ENCODE results near the gene TTC24.
"Not testable (repeated sequence)": the region's sequence is repeated elsewhere in the genome, so short reads cannot be mapped to it uniquely, and the experiment has no call there.

Gene TTC24

DNA sequence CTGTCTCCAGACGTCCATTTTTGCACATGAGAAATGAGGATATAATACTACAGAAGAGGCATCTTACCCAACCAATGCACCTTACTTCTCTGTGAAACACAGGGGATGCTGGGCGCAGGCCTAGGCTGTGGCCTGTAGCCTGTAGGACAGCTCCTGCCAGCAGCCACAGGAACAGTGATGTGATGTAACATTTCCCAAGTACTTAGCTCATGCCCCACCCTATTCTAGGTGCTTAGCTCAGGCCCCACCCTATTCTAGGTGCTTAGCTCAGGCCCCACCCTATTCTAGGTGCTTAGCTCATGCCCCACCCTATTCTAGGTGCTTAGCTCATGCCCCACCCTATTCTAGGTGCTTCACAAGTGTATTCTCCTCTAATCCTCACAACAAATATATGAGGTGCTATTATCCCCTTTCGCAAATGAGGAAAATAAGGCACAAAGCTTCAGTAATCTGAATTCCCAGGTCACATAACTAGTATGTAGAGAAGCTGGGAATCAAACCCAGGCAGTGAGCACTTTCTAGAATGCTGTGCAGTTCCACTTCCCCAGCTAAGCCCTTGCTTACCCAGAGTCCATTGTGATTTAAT lies 7.5 kb downstream of the TTC24 start:
- no peaks in the 10 kb centered on the region for H3F3A ChIP-seq (ENCODE audit: insufficient read depth)
- no peak for TF ChIP-seq EZH2phosphoT487 (conservative IDR thresholded peaks at IDR 0.05; ENCODE audit: low read length)
- TF ChIP-seq, protein P1, sequence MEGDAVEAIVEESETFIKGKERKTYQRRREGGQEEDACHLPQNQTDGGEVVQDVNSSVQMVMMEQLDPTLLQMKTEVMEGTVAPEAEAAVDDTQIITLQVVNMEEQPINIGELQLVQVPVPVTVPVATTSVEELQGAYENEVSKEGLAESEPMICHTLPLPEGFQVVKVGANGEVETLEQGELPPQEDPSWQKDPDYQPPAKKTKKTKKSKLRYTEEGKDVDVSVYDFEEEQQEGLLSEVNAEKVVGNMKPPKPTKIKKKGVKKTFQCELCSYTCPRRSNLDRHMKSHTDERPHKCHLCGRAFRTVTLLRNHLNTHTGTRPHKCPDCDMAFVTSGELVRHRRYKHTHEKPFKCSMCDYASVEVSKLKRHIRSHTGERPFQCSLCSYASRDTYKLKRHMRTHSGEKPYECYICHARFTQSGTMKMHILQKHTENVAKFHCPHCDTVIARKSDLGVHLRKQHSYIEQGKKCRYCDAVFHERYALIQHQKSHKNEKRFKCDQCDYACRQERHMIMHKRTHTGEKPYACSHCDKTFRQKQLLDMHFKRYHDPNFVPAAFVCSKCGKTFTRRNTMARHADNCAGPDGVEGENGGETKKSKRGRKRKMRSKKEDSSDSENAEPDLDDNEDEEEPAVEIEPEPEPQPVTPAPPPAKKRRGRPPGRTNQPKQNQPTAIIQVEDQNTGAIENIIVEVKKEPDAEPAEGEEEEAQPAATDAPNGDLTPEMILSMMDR (IDR thresholded peaks at IDR 0.05; ENCODE audit: insufficient read depth, low read length, poor library complexity, severe bottlenecking): no peak
- H3K9ac ChIP-seq (ENCODE audit: low read length): no peak overlapping the region
- H2AFZ ChIP-seq (ENCODE audit: low read depth, low read length, severe bottlenecking): no peak overlapping the region
- no peak overlapping the region for H3K4me3 ChIP-seq (ENCODE audit: insufficient read depth, low read length, poor library complexity, severe bottlenecking)
- H3K79me2 ChIP-seq (ENCODE audit: insufficient read depth, low read length): peaks cover under 1% of the 10 kb centered on the region; the same call in 1 of the 2 replicates
- H3K27ac ChIP-seq (ENCODE audit: low read depth, low read length): no peak overlapping the region
- H3K9me2 ChIP-seq (replicated peaks; ENCODE audit: insufficient read depth, low read length): no peaks in the 10 kb centered on the region
- H3K36me3 ChIP-seq (ENCODE audit: low read length): no peaks in the 10 kb centered on the region
- H3K4me2 ChIP-seq (ENCODE audit: low read depth, low read length, poor library complexity, severe bottlenecking): no peak overlapping the region
- H3K9me3 ChIP-seq (ENCODE audit: insufficient read depth, low read length): no peaks in the 10 kb centered on the region
- no peaks in the 10 kb centered on the region for H3K27me3 ChIP-seq (ENCODE audit: low read length)
- no peaks in the 10 kb centered on the region for H4K20me1 ChIP-seq (ENCODE audit: low read depth, low read length)

DNA sequence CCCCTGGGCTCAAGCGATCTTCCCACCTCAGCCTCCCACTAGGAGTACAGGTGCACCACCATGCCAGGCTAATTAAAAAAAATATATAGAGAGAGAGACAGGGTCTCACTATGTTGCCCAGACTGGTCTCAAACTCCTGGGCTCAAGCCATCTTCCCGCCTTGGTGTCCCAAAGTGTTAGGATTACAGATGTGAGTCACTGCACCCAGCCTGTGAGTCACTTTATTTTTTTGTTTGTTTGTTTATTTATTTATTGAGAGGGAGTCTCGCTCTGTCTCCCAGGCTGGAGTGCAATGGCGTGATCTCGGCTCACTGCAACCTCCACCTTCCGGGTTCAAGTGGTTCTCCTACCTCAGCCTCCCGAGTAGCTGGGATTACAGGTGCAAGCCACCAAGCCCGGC lies 8.4 kb downstream of the TTC24 start:
- H2AFZ ChIP-seq (ENCODE audit: low read depth, low read length, severe bottlenecking); H3K27me3 ChIP-seq (ENCODE audit: low read length); H3K4me3 ChIP-seq (ENCODE audit: insufficient read depth, low read length, poor library complexity, severe bottlenecking); H3F3A ChIP-seq (ENCODE audit: insufficient read depth); H3K79me2 ChIP-seq (ENCODE audit: insufficient read depth, low read length); H3K4me2 ChIP-seq (ENCODE audit: low read depth, low read length, poor library complexity, severe bottlenecking); H3K9me3 ChIP-seq (ENCODE audit: insufficient read depth, low read length); H3K9ac ChIP-seq (ENCODE audit: low read length); H3K27ac ChIP-seq (ENCODE audit: low read depth, low read length); H3K36me3 ChIP-seq (ENCODE audit: low read length); H3K9me2 ChIP-seq (replicated peaks; ENCODE audit: insufficient read depth, low read length); H4K20me1 ChIP-seq (ENCODE audit: low read depth, low read length): not testable (repeated sequence)

DNA sequence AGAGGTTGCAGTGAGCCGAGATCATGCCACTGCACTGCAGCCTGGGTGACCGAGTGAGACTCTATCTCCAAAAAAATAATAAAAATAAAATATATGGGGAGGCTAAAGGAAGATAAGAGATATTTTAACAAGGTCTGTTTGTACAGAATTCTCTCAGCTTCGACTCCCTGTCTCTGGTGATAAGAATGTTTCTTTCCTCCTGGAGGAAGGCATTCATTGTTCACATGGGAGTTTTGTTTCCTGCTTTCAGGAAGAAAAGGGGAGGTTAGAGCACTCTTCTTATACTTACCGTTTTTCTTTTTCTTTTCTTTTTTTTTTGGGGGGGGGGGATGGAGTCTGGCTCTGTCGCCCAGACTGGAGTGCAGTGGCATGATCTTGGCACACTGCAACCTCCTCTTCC lies 10.0 kb downstream of the TTC24 start:
- H3F3A ChIP-seq (ENCODE audit: insufficient read depth): peaks cover 22% of the 10 kb centered on the region

DNA sequence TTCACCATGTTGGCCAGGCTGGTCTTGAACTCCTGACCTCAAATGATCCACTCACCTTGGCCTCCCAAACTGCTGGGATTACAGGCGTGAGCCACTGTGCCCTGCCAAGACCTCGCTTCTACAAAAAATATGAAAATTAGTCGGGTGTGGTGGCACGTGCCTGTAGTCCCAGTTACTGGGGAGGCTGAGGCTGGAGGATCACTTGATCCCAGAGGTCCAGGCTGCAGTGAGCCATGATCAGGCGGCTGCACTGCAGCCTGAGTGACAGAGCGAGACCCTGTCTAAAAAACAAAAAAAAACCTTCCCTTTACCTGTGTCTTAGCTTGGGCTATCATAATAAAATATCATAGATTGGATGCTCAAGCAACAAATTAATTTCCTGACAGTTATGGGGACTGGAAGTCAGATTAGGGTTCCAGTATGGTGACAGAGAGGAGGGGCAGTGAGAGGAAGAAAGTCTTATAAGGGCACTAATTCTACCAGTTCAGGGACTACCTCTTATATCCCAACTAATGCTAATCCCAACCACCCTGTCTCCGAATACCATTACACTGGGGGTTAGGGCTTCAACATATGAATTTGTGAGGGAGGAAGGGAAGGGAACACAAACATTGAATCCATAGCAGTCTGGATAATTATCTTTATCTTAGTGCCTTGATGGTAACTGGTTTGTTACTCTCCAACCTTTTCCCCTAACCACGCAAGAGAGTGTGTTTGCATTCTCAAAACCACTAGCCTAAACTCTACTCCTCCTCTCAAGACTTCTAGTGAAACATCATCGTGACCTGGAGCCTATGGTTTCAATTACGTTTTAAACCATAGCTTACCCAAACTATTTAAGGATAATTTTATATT lies 11.0 kb downstream of the TTC24 start:
- Histone ChIP-seq H3K4me3 (ENCODE audit: insufficient read depth, low read length, poor library complexity, severe bottlenecking) (peak overlapping the region; percentile 80), H3K36me3 (ENCODE audit: low read length) (no peaks in the 10 kb centered on the region)

More for the DNA sequence above, 10.0 kb downstream of the TTC24 start:
- Histone ChIP-seq H3K9me2 (replicated peaks; ENCODE audit: insufficient read depth, low read length) (no peaks in the 10 kb centered on the region), H2AFZ (ENCODE audit: low read depth, low read length, severe bottlenecking) (no peak overlapping the region), H3K9me3 (ENCODE audit: insufficient read depth, low read length) (no peaks in the 10 kb centered on the region), H3K4me3 (ENCODE audit: insufficient read depth, low read length, poor library complexity, severe bottlenecking) (no peak overlapping the region), H3K27ac (ENCODE audit: low read depth, low read length) (no peak overlapping the region), H3K9ac (ENCODE audit: low read length) (no peak overlapping the region), H3K4me2 (ENCODE audit: low read depth, low read length, poor library complexity, severe bottlenecking) (no peak overlapping the region), H3K79me2 (ENCODE audit: insufficient read depth, low read length) (peaks cover 5% of the 10 kb centered on the region; the same call in 1 of the 2 replicates), H3K36me3 (ENCODE audit: low read length) (no peaks in the 10 kb centered on the region), H3K27me3 (ENCODE audit: low read length) (no peaks in the 10 kb centered on the region), H4K20me1 (ENCODE audit: low read depth, low read length) (no peaks in the 10 kb centered on the region)
- no peak for TF ChIP-seq EZH2phosphoT487 (conservative IDR thresholded peaks at IDR 0.05; ENCODE audit: low read length)

More for the DNA sequence above, 11.0 kb downstream of the TTC24 start:
- Histone ChIP-seq H3K9me2 (replicated peaks; ENCODE audit: insufficient read depth, low read length) (no peaks in the 10 kb centered on the region), H3F3A (ENCODE audit: insufficient read depth) (peaks cover 26% of the 10 kb centered on the region), H2AFZ (ENCODE audit: low read depth, low read length, severe bottlenecking) (peak overlapping the region; percentile 12), H3K9ac (ENCODE audit: low read length) (peak overlapping the region; percentile 90), H3K4me2 (ENCODE audit: low read depth, low read length, poor library complexity, severe bottlenecking) (peak overlapping the region; percentile 76), H3K27me3 (ENCODE audit: low read length) (no peaks in the 10 kb centered on the region), H3K27ac (ENCODE audit: low read depth, low read length) (peak overlapping the region; percentile 55; the same call in 1 of the 2 replicates), H3K9me3 (ENCODE audit: insufficient read depth, low read length) (no peaks in the 10 kb centered on the region), H4K20me1 (ENCODE audit: low read depth, low read length) (no peaks in the 10 kb centered on the region), H3K79me2 (ENCODE audit: insufficient read depth, low read length) (peaks cover 5% of the 10 kb centered on the region; the same call in 1 of the 2 replicates)
- no peak for TF ChIP-seq EZH2phosphoT487 (conservative IDR thresholded peaks at IDR 0.05; ENCODE audit: low read length)
- TF ChIP-seq, protein P1 (IDR thresholded peaks at IDR 0.05; ENCODE audit: insufficient read depth, low read length, poor library complexity, severe bottlenecking): no peak

Data from SU-DHL-6 (cell line).